Dermis blood vessel endothelial cell (primary cell): ENCODE data around the gene BAIAP2. TPM values are rescaled to one million over a fixed set of nuclear protein-coding genes. Genes with fewer than 3 reads are reported as not detected.
"Not testable (repeated sequence)": the region's sequence is repeated elsewhere in the genome, so short reads cannot be mapped to it uniquely, and the experiment has no call there.

ENCODE experiments used
- DNase-seq: peaks from one replicate; pipeline ENCODE4 v3.0.0; 2010
- total RNA-seq: library from RNA; depleted of rRNA; stranded (reverse); fragments of >200 nt; gene quantifications from 2 replicates; pipeline ENCODE4 v1.2.3, GENCODE V29; 2014

Gene BAIAP2
- total RNA-seq, 1 donor from 2014 or later, result 27.7 TPM

DNA sequence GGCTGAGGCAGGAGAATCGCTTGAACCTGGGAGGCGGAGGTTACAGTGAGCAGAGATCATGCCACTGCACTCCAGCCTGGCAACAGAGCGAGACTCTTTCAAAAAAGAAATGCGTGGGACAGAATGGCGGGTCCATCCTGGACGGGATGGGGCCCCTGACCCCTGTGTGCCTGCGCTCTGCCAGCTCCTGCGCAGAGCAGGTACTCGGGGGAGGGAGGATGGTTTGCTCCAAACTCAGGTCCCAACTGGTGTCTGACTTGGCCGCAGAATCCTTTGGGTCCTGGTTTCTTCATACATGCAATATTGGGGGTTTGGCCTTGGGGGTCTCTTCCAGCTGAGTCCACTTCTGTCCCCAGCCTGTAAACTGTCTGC lies 33.0 kb upstream of the BAIAP2 start:
- no peak for DNase-seq

DNA sequence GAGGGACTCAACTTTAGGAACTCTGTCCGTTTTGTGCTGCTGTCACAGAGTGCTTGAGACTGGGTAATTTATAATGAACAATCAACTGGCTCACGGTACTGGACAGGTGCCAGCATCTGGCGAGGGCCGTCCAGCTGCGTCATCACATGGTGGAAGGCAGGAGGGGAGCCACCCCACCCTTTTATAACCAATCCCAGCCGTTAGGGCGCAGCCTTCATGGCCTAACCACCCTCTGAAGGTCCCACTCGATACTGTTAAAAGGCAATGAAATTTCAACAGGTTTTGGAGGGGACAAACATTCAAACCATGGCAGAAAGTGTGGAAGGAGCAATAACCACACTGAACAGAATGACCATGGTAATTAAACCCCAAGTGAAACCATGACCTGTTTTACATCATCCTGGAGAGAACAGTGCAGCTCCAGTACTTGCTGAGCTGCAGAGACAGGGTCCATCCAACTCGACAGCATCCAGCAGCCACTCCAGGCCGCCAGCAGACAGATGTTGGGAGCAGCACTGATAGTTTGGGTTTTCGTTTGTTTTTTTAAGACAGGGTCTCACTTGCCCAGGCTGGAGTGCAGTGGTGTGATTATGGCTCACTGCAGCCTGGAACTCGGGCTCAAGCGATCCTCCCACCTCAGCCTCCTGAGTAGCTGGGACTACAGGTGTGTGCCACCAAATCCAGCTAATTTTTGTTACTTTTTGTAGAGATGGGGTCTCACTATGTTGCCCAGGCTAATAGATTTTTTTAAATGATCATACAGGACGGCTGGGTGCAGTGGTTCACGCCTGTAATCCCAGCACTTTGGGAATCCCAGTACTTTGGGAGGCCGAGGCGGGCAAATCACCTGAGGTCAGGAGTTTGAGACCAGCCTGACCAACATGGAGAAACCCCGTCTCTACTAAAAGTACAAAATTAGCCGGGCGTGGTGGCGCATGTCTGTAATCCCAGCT lies 32.3 kb upstream of the BAIAP2 start:
- peak; percentile 76 for DNase-seq

DNA sequence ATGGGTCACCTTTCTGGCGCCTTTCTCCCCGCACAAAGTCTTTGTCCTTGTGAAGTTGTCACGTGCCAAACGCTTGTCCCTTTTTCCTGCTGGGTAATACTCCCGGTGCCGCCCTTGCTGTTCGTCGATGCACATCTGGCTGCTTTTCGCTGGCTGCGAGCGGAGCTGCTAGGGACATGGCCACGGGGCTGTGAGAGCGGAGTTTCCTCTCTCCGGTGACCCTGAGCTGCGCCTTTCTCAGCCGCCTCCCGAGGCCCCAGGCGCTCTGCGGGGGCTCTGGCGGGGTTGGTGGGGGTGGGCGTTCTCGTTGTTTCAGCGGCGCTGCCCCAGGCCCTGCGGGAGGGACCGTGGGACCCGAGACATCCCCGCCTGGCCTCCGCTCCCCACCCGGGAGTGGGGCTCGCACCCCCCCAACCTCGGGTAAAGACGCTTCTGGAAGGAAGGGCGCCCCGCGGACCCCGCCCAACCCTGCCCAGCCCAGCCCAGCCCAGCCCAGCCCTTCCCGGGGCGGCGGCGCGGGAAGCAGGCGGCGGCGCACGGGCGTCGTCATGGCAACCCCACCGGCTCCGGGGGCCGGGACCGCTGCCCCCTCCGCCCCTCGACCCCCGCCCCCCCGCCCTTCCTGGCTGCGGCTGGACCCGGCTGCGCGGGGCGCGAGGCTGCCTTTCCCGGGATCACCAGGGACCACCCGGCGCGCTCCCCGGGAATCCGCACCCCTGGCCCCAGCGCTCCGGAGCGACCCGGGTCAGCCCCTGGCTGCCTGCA lies 31.1 kb upstream of the BAIAP2 start:
- no peak for DNase-seq

- no peak for DNase-seq
Observed at GRCh38 chr17:81006891-81007290, 28.1 kb upstream of the BAIAP2 start.

- DNase-seq, result no peak
Observed at GRCh38 chr17:81008140-81008539, 26.8 kb upstream of the BAIAP2 start.

DNA sequence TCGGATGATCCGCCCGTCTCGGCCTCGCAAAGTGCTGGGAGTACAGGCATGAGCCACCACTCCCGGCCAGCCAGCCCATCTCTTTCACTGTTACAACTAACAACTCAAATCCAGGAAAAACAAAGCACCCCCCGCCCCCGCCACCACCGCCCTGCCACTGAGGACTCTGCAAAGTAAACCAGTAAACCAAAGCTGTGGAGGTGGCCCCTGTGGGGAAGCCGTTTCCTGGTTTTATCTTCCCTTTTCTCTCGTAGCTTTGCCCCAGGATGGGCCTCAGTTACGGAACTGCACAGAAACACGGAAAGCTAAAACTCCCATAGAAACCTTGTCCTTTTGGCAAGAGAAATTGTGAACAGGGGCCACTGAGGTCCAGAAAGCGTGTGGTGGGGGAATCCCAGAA lies 25.8 kb upstream of the BAIAP2 start:
- no peak for DNase-seq

GRCh38 chr17:81010935-81011334 lies 24.0 kb upstream of the BAIAP2 start:
- DNase-seq, result no peak

DNA sequence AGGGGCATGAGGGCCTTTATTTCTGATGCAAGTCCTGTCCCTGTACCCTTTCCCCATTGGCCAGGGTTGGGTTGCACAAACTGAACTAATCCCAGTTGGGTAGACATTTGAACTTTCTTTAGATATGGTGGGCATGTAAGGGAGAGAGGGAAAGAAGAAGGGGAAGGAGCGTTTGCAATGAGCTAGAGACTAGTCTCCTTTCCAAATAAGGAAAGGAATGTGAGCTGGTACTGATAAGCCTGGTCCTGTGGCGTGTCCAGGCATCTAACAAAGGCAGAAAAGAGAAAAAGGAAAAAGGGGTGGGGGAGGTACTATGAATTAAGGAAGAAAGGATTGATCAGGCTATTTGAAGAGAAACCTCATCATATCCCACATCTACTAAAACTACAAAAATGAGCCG lies 23.0 kb upstream of the BAIAP2 start:
- DNase-seq, result no peak

GRCh38 chr17:81012574-81013447 lies 22.1 kb upstream of the BAIAP2 start:
- no peak for DNase-seq

- no peak for DNase-seq
Observed at GRCh38 chr17:81013642-81014041, 21.3 kb upstream of the BAIAP2 start.

- DNase-seq, result no peak
Observed at GRCh38 chr17:81015136-81015535, 19.8 kb upstream of the BAIAP2 start.

- DNase-seq, result no peak
Observed at GRCh38 chr17:81016575-81016974, 18.4 kb upstream of the BAIAP2 start.

DNA sequence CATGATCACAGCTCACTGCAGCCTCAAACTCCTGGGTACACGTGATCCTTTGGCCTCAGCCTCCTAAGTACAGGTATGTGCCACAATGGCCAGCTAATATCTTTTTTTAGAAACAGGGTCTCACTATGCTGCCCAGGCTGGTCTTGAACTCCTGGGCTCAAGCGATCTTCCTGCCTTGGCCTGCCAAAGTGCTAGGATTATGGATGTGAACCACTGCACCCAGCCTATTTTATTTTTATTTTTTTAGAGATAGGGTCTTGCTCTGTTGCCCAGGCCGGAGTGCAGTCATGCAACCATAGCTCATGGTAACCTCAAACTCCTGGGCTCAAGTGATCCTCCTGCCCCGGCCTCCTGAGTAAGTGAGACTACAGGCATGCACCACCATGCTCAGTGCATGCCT lies 17.6 kb upstream of the BAIAP2 start:
- DNase-seq, result not testable (repeated sequence)

DNA sequence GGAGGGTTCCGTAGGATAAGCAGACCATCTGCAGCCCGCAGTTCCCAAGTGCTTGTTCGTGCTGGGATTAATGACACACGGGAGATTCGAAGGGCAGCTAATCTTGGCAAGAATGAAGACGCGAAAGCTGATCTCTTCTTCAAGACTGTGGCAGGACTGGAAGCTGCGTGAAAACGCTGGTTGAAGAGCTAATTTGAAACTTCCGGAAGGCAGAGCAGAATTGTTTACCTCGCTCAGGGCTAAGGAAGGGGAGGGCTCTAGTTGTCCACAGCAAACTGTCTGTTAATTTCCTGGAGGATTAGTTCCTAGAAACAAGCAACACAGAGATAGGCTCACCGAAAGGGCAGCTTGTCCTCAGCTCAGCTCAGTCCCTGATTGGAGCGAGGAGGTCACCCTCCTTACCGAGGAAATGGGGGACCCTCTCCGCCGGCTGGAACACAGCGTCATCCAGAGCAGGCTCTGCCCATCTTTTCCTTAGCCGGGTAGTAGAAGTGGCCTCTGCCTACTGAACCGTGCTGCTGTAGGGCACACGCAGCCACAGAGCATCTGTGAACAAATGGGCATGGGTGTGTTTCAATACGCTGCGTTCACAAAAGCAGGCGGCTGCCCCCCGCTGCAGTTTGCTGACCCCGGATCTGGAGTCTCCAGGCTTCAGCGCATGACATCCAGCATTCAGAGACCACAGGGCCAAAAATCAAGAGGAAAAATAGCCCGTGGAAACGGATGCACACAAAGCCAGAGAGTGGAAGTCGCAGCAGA lies 16.7 kb upstream of the BAIAP2 start:
- peak; percentile 47 for DNase-seq

- no peak for DNase-seq
Observed at GRCh38 chr17:81019563-81020442, 15.1 kb upstream of the BAIAP2 start.

- no peak for DNase-seq
Observed at GRCh38 chr17:81020443-81020766, 14.5 kb upstream of the BAIAP2 start.

DNA sequence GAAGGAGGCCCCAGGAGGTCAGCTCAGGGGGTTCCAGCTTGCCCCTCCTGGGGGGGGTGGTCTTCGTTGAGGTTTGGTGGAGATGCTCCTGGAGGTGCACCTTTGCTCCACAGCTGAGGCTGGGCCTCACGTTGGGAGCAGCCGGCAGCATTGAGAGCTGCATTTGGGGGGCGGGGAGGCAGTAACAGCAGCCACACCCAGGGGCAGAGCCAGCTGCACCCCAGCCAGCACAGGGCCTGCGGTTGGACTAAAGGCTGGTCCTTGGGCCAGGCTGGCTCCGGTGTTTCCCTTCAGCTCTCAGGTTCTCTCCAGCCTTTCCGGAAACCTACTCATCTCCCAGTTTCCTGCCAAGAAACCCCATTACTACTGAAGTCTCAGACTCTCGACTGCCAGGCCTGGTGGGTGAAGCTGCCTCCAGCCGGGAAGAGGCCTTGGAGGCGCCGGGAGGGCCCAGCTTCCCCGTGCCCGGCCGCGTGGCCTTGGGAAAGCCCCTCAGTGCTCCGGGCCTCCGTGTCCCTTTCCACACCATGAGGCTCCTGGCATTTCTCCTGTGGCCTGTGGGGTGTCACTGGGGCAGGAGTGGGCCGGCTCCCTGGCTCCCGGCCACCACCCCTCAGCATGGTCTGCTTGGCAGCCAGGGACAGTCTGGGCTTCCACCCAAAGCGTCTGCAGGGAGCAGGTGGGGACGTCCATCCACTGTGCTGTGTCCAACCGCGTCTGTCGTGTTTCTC lies 14.0 kb upstream of the BAIAP2 start:
- peak; percentile 68 for DNase-seq

- no peak for DNase-seq
Observed at GRCh38 chr17:81021531-81022343, 13.2 kb upstream of the BAIAP2 start.

GRCh38 chr17:81022344-81022676 lies 12.6 kb upstream of the BAIAP2 start:
- DNase-seq, result no peak
